Fibroblast of skin of back (primary cell): ENCODE data around the gene PGLYRP4.
"Not testable (repeated sequence)": the region's sequence is repeated elsewhere in the genome, so short reads cannot be mapped to it uniquely, and the experiment has no call there.

ENCODE experiments used
- DNase-seq: peaks from one replicate; pipeline ENCODE4 v3.0.0-alpha.2; 2013

The PGLYRP4 gene

GRCh38 chr1:153355445-153356071, 6.9 kb upstream of the PGLYRP4 start:
- peak; percentile 19 for DNase-seq

GRCh38 chr1:153354515-153355193, 6.0 kb upstream of the PGLYRP4 start:
- no peak for DNase-seq

- DNase-seq, result no peak
Observed at GRCh38 chr1:153353226-153353947, 4.7 kb upstream of the PGLYRP4 start.

GRCh38 chr1:153352523-153352922, 3.9 kb upstream of the PGLYRP4 start:
- peak; percentile 54 for DNase-seq

GRCh38 chr1:153350321-153350957, 1.8 kb upstream of the PGLYRP4 start:
- no peak for DNase-seq

- DNase-seq, result no peak
Observed at GRCh38 chr1:153349363-153350320, 1.0 kb upstream of the PGLYRP4 start.

- DNase-seq, result no peak
Observed at GRCh38 chr1:153347856-153348255, 785 bp downstream of the PGLYRP4 start.

- not testable (repeated sequence) for DNase-seq
Observed at GRCh38 chr1:153347049-153347448, 1.6 kb downstream of the PGLYRP4 start.

GRCh38 chr1:153346077-153346723, 2.4 kb downstream of the PGLYRP4 start:
- DNase-seq, result no peak

GRCh38 chr1:153345187-153346076, 3.2 kb downstream of the PGLYRP4 start:
- no peak for DNase-seq

- no peak for DNase-seq
Observed at GRCh38 chr1:153344718-153345025, 4.0 kb downstream of the PGLYRP4 start.

- no peak for DNase-seq
Observed at GRCh38 chr1:153343811-153344717, 4.6 kb downstream of the PGLYRP4 start.

GRCh38 chr1:153343040-153343681, 5.5 kb downstream of the PGLYRP4 start:
- no peak for DNase-seq

GRCh38 chr1:153342178-153342577, 6.5 kb downstream of the PGLYRP4 start:
- DNase-seq, result no peak

- no peak for DNase-seq
Observed at GRCh38 chr1:153341431-153341934, 7.2 kb downstream of the PGLYRP4 start.

GRCh38 chr1:153340356-153340755, 8.3 kb downstream of the PGLYRP4 start:
- no peak for DNase-seq

- no peak for DNase-seq
Observed at GRCh38 chr1:153339802-153340201, 8.8 kb downstream of the PGLYRP4 start.

- no peak for DNase-seq
Observed at GRCh38 chr1:153337980-153338853, 10.4 kb downstream of the PGLYRP4 start.
